SH-SY5Y (cell line): ENCODE data around the gene ZIC4.

Experiments
- GATA2 ChIP-seq: IDR thresholded peaks from 2 replicates; pipeline ENCODE4 v1.6.1; 2011; ENCODE audit warnings: mild to moderate bottlenecking, low read depth, low read length
- GATA3 ChIP-seq: IDR thresholded peaks from 2 replicates; pipeline ENCODE4 v1.6.1; 2011; ENCODE audit warnings: low read depth, mild to moderate bottlenecking, low read length, moderate library complexity

DNA sequence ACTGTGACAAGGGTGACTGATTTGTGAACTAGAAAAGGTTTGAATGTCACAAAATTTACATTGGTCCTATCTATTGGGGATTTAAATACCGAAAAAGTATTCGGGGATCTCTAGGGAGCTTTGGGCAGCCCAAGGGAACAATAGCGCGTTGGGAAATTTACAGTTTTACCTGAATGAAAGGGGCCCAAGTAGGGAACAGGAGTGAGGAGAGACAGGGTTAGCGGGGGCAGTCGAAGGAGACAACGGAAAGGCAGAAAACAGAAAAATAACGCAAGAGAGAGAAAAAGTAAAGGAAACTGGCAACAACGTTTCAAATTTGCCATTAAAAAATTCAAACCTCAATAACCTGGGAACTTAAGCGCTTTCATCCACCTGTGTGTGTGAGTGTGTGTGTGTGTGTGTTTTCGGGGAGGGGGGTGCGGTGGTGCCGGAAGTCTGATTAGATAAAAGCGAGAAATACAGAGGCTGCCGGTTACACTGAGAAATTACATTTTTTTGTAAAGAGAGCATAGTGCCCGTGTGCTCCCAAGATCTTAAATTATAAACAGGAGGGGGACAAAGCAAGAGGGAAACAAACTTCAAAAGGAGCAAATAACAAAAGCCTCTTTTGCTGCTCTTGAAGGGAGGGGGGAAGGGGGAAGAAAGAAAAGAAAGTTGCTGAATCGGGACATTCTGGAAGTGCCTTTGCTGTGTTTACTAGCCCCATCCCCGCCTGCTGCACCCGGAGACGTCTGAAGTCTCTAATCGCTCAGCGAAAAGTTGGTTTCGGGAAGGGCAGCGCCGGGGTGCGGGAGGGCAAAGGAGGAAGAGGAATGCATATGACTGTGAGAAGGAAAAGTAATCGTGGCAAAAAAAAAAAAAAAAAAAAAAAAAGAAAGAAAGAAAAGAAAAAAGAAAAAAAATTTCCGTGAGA is 2.1 kb upstream of the ZIC4 start:
- no peak for TF ChIP-seq GATA3
- TF ChIP-seq GATA2 = no peak
